OCI-LY7 (cell line): ENCODE measurements around the gene SDCCAG8.

Experiments
- CTCF ChIP-seq: fragments of 200-600 bp; sonication (generic); conservative IDR thresholded peaks from 2 replicates; pipeline ENCODE4 v1.5.1; 2014; ENCODE audit warnings: mild to moderate bottlenecking, antibody characterized with exemption, low read length, moderate library complexity, mixed read lengths
- EZH2phosphoT487 ChIP-seq: fragments of 200-600 bp; sonication (generic); IDR thresholded peaks from 2 replicates; pipeline ENCODE4 v1.6.1; 2018; ENCODE audit warnings: low read depth, borderline replicate concordance, mild to moderate bottlenecking, mixed run types, antibody characterized with exemption, low read length, moderate library complexity, mixed read lengths

- TF ChIP-seq CTCF (no peak), EZH2phosphoT487 (no peak)
Observed at GRCh38 chr1:243431591-243431990, 175.8 kb downstream of the SDCCAG8 start.
